Cardiac muscle cell (in vitro differentiated cells and primary cell): ENCODE data around the gene POU6F2. TPM values are rescaled to one million over a fixed set of nuclear protein-coding genes. Genes with fewer than 3 reads are reported as not detected.

ENCODE experiments used
- DNase-seq, 2 donors: peaks; one replicate each; pipeline versions ENCODE4 v3.0.0 to v3.0.0-alpha.2; 2010 to 2017; ENCODE audit warnings: low read depth in 1 of 2, low spot score in 1 of 2
- H3K27ac ChIP-seq: fragments of 200-600 bp; sonication (generic); 2 replicates; pipeline ENCODE4 v1.5.1; 2016
- H3K27me3 ChIP-seq: fragments of 200-600 bp; sonication (generic); 2 replicates; pipeline ENCODE4 v1.6.0; 2016; ENCODE audit warnings: control low read depth
- H3K36me3 ChIP-seq: fragments of 200-600 bp; sonication (generic); 2 replicates; pipeline ENCODE4 v1.5.1; 2016; ENCODE audit warnings: control low read depth
- H3K4me1 ChIP-seq: fragments of 200-600 bp; sonication (generic); 2 replicates; pipeline ENCODE4 v1.8.1; 2017; ENCODE audit warnings: low read depth, mild to moderate bottlenecking, mixed run types
- H3K4me3 ChIP-seq: fragments of 200-600 bp; sonication (generic); 2 replicates; pipeline ENCODE4 v1.5.1; 2016; ENCODE audit warnings: mild to moderate bottlenecking
- H3K9me3 ChIP-seq: fragments of 200-600 bp; sonication (generic); 2 replicates; pipeline ENCODE4 v1.5.1; 2017; ENCODE audit warnings: low read depth, mild to moderate bottlenecking, control low read depth
- polyA plus RNA-seq: library from polyadenylated mRNA; unstranded; fragments of >200 nt; fragmentation: Nextera tagmentation; extraction: Ambion mirVana; gene quantifications from 2 replicates; pipeline ENCODE4 v1.2.1, GENCODE V29; 2016
- total RNA-seq: library from RNA; depleted of rRNA; stranded (reverse); fragments of >200 nt; gene quantifications from 2 replicates; pipeline ENCODE4 v1.2.3, GENCODE V29; 2016
- TF ChIP-seq, protein P1 (sequence below): IDR thresholded peaks from 2 replicates; pipeline ENCODE4 v1.5.1; 2012; ENCODE audit warnings: low read depth, mild to moderate bottlenecking, low read length

Gene POU6F2
- total and polyA plus RNA-seq, 2 experiments from 2014 or later = 1.7 to 3.6 TPM

GRCh38 chr7:39291628-39292410 is 314.1 kb downstream of the POU6F2 start:
- TF ChIP-seq, protein P1, sequence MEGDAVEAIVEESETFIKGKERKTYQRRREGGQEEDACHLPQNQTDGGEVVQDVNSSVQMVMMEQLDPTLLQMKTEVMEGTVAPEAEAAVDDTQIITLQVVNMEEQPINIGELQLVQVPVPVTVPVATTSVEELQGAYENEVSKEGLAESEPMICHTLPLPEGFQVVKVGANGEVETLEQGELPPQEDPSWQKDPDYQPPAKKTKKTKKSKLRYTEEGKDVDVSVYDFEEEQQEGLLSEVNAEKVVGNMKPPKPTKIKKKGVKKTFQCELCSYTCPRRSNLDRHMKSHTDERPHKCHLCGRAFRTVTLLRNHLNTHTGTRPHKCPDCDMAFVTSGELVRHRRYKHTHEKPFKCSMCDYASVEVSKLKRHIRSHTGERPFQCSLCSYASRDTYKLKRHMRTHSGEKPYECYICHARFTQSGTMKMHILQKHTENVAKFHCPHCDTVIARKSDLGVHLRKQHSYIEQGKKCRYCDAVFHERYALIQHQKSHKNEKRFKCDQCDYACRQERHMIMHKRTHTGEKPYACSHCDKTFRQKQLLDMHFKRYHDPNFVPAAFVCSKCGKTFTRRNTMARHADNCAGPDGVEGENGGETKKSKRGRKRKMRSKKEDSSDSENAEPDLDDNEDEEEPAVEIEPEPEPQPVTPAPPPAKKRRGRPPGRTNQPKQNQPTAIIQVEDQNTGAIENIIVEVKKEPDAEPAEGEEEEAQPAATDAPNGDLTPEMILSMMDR = no peak
- H3K36me3 ChIP-seq = no peaks in the 10 kb centered on the region
- H3K27me3 ChIP-seq = no peaks in the 10 kb centered on the region
- DNase-seq = no peak
- H3K9me3 ChIP-seq = no peaks in the 10 kb centered on the region
- H3K4me1 ChIP-seq = no peaks in the 10 kb centered on the region
- H3K4me3 ChIP-seq = no peak overlapping the region
- no peak overlapping the region for H3K27ac ChIP-seq

GRCh38 chr7:39293056-39293823 is 315.5 kb downstream of the POU6F2 start:
- Histone ChIP-seq H3K4me1 (no peaks in the 10 kb centered on the region), H3K4me3 (no peak overlapping the region), H3K36me3 (no peaks in the 10 kb centered on the region), H3K27ac (no peak overlapping the region), H3K27me3 (no peaks in the 10 kb centered on the region), H3K9me3 (no peaks in the 10 kb centered on the region)
- TF ChIP-seq, protein P1 = no peak
- DNase-seq = no peak

DNA sequence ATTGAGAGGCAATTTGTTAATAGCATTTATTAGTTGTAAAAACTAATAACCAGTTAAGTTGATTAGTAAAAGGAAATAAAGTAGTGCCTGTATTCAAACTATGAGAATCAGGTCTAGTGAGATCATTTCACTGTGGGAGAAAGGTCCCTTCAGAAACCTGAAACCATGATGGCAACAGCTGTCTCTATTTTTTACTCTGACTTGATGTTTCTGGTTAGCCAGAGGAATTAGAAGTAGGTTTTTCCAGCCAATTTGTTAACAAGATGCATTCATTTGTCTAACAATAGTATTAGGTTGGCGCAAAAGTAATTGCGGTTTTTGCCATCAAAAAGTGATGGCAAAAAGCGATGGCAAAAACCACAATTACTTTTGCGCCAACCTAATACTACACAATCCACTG is 316.3 kb downstream of the POU6F2 start:
- TF ChIP-seq, protein P1 = no peak
- no peaks in the 10 kb centered on the region for H3K4me1 ChIP-seq
- DNase-seq = no peak
- H3K27ac ChIP-seq = no peak overlapping the region
- no peak overlapping the region for H3K4me3 ChIP-seq
- no peaks in the 10 kb centered on the region for H3K9me3 ChIP-seq
- H3K36me3 ChIP-seq = no peaks in the 10 kb centered on the region
- no peaks in the 10 kb centered on the region for H3K27me3 ChIP-seq

DNA sequence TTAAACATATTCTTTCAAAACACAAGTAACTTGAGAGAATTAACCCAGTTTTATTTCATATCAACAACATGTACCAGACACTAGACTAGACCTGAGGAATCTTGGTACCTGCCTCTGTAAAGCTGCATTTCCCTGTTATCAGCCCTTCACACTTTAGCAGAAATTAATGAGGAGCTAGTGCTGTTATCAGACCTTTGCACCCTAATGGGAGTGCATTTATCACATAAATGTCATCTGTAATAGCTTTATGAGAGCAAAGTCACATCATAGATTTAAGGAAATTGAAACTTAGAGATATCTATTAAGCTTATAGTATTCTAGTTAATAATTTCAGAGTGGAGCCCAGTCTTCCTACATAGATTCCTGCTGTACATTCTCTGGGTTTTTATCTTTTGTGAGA is 318.1 kb downstream of the POU6F2 start:
- no peaks in the 10 kb centered on the region for H3K9me3 ChIP-seq
- no peaks in the 10 kb centered on the region for H3K4me1 ChIP-seq
- TF ChIP-seq, protein P1 = no peak
- no peaks in the 10 kb centered on the region for H3K27me3 ChIP-seq
- H3K4me3 ChIP-seq = no peak overlapping the region
- H3K36me3 ChIP-seq = no peaks in the 10 kb centered on the region
- H3K27ac ChIP-seq = no peak overlapping the region
- no peak for DNase-seq

DNA sequence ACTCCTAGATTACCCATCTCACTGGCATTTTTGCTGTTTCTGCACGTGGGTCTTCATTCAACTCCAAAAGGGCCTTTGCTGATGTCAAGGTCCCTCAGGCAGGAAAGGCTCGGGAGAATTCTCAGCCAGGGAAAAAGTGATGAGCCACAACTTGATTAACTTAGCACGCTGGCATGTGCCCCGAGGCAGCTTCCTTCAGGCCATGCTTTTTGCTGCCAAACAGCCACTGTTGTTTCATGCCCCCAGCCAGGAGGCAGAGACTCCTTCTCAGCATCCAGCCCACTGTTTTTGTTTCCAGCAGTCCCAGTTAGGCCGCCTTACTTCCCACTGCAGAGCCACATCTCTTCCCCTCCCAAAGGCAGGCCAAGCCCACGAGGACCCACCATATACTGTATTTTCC is 322.0 kb downstream of the POU6F2 start:
- no peaks in the 10 kb centered on the region for H3K27me3 ChIP-seq
- no peaks in the 10 kb centered on the region for H3K4me1 ChIP-seq
- H3K27ac ChIP-seq = no peak overlapping the region
- no peak for DNase-seq
- no peak overlapping the region for H3K4me3 ChIP-seq
- no peaks in the 10 kb centered on the region for H3K36me3 ChIP-seq
- no peaks in the 10 kb centered on the region for H3K9me3 ChIP-seq
- TF ChIP-seq, protein P1 = no peak
